SK-N-MC (cell line): ENCODE results near the gene GIT1.

Source experiments
- EZH2 ChIP-seq: fragments of 200-600 bp; sonication (generic); IDR thresholded peaks from one replicate; pipeline ENCODE4 v1.6.1; 2017; ENCODE audit warnings: antibody characterized with exemption
- FOXP2 ChIP-seq: optimal IDR thresholded peaks from 2 replicates; pipeline ENCODE3; 2011; ENCODE audit warnings: mild to moderate bottlenecking, moderate library complexity; ENCODE audit not compliant: insufficient read depth; ENCODE audit errors: extremely low read length, control extremely low read depth
- POLR2AphosphoS5 ChIP-seq: IDR thresholded peaks from 2 replicates; pipeline ENCODE4 v1.6.1; 2012; ENCODE audit warnings: mild to moderate bottlenecking, low read depth, low read length, borderline replicate concordance

GRCh38 chr17:29620779-29621500 lies 31.5 kb upstream of the GIT1 start:
- no peak for TF ChIP-seq EZH2
- TF ChIP-seq POLR2AphosphoS5: no peak
- no peak for TF ChIP-seq FOXP2
